Mucosa of descending colon (tissue), 3 donors: Measurements from ENCODE around the gene DUSP15. TPM values are rescaled to one million over a fixed set of nuclear protein-coding genes. Genes with fewer than 3 reads are reported as not detected.

ENCODE experiments used
- ATAC-seq: fragments of 200-7000 bp; cut with Tn5 transposase; one replicate; pipeline ENCODE4 v1.9.1; 2020; ENCODE audit warnings: mild to moderate bottlenecking, moderate library complexity
- DNase-seq, 3 donors: peaks; one replicate each; pipeline ENCODE4 v3.0.0-alpha.2; 2020
- H3K36me3 ChIP-seq: fragments of 200-600 bp; one replicate; pipeline ENCODE4 v1.8.0; 2021; ENCODE audit warnings: low read depth, mild to moderate bottlenecking
- H3K4me1 ChIP-seq: fragments of 200-600 bp; one replicate; pipeline ENCODE4 v1.8.0; 2021; ENCODE audit warnings: low read depth, mild to moderate bottlenecking
- H3K4me3 ChIP-seq: fragments of 200-600 bp; one replicate; pipeline ENCODE4 v1.8.0; 2021; ENCODE audit warnings: mild to moderate bottlenecking
- H3K9me3 ChIP-seq: fragments of 200-600 bp; one replicate; pipeline ENCODE4 v1.8.0; 2021; ENCODE audit warnings: mild to moderate bottlenecking
- intact Hi-C, 2 donors: fragments of 100-400 bp; cut with DNase I in 1 of 2; cut with micrococcal nuclease in 1 of 2; formaldehyde crosslinking; loops; one replicate each; pipeline versions ENCODE4 v1.11.0 to v1.11.1; 2022; cut with DNase I, micrococcal nuclease
- total RNA-seq, 3 donors: library from RNA; stranded (reverse); fragmentation: NEBNext Ultra II Directional in 2 of 3; extraction: Animal tissue kit (Norgen Biotek cat#: 25700) in 2 of 3; gene quantifications; one replicate each; pipeline versions ENCODE4 v1.2.1 to v1.2.4, GENCODE V29; 2021 to 2023
- TF ChIP-seq, protein P1 (sequence below): fragments of 200-600 bp; IDR thresholded peaks from one replicate; pipeline ENCODE4 v1.8.0; 2022; ENCODE audit warnings: antibody characterized with exemption, mild to moderate bottlenecking
- donor health status: DM: no; HTN: no; CAD: no; lungs with moderate emphysema.
- donor health status: DM: no; HTN: no; CAD: no.
- donor health status: DM: no; HTN: yes; CAD: no.

The DUSP15 gene
- total RNA-seq, 3 donors from 2014 or later = 0.58 to 1.7 TPM; not detected in 1

DNA sequence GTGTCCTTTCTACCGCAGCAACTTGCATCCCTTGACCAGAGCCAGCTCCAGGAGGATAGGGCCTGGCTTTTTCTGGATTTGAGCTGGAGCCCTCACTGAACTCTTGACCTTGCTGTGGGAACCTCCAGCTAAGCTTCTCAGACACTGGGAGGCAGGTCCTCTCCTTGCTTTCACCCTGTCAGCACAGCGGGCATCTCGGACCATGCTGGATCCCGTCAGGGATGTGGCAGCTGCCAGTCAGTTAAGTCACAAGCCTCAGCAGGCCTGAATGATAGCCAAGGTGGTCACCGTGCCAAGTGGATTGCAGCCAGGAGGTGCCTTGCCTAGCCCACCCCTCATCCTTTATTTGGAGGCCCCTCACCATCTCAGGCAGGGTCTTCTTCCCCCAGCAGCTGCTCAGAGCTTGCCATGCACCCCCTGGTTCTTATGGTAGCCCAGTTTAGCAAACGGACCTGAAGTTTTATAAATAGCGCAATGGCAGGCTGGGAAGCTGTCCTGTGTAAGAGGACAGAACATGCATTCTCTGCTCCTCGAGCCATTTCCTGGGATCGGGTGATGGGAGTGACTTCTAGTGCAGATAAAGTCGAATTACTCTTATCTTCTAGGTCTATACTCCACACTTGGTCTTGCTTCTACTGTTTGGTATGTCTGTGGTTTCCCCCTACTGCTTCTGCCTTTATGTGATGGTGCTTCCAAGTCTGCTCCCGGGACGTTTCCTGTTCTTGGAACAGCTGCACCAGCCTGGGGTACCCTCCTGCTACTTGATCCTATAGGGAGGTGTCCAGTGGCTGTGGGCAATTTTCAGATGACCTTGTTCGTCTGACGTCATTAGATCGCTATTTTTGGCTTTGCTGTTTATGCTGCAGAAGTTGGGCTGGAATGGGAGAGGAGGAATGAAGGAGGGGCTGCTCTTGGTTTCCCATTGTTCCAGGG is 58.3 kb downstream of the DUSP15 start:
- intact Hi-C loops = no loop called here
- TF ChIP-seq, protein P1, sequence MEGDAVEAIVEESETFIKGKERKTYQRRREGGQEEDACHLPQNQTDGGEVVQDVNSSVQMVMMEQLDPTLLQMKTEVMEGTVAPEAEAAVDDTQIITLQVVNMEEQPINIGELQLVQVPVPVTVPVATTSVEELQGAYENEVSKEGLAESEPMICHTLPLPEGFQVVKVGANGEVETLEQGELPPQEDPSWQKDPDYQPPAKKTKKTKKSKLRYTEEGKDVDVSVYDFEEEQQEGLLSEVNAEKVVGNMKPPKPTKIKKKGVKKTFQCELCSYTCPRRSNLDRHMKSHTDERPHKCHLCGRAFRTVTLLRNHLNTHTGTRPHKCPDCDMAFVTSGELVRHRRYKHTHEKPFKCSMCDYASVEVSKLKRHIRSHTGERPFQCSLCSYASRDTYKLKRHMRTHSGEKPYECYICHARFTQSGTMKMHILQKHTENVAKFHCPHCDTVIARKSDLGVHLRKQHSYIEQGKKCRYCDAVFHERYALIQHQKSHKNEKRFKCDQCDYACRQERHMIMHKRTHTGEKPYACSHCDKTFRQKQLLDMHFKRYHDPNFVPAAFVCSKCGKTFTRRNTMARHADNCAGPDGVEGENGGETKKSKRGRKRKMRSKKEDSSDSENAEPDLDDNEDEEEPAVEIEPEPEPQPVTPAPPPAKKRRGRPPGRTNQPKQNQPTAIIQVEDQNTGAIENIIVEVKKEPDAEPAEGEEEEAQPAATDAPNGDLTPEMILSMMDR = no peak
- ATAC-seq (no peak), DNase-seq (no peak)
- Histone ChIP-seq H3K36me3 (no peaks in the 10 kb centered on the region), H3K4me1 (peaks cover 5% of the 10 kb centered on the region), H3K4me3 (no peak overlapping the region), H3K9me3 (no peaks in the 10 kb centered on the region)

DNA sequence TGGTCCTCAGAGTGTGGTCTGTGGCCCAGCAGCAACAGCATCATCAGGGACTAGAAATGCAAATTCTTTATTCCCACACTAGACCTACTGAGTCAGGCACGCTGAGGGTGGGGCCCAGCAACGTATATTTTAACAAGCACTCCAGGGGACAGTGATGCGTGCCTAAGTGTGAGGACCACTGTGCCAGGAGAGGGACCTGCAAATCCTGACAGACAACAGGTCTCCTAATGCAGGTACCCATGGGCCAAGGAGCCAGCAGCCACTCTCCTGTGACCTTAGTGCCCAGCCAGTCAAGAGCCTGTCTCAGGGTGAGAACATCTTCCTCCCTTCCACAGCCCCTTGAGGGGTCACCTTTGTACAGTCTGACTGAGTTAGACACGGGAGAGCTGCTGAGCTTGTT is 59.1 kb downstream of the DUSP15 start:
- intact Hi-C loops = no loop called here
- ATAC-seq = no peak
- TF ChIP-seq, protein P1 = no peak
- no peak overlapping the region for H3K4me3 ChIP-seq
- H3K36me3 ChIP-seq = no peaks in the 10 kb centered on the region
- peaks cover 5% of the 10 kb centered on the region for H3K4me1 ChIP-seq
- H3K9me3 ChIP-seq = no peaks in the 10 kb centered on the region
- DNase-seq = no peak

Other genes with a start within 250 kb of the DUSP15 start
- gene COX4I2, start 232.6 kb downstream of the DUSP15 start, total RNA-seq = under 1 TPM; 0.63 to 0.90 (median 0.76) TPM
- gene BCL2L1, start 147.7 kb downstream of the DUSP15 start, total RNA-seq = 10 to 100 TPM; 76.2 to 90.3 (median 78.1) TPM
- gene TPX2, start 131.2 kb downstream of the DUSP15 start, total RNA-seq = 10 to 100 TPM in 1 of 3 donors, 1 to 10 TPM in 2; 3.0 to 26.6 (median 8.8) TPM
- under 1 TPM in 2 of 3 donors, not detected in 1; 0.09 to 0.31 TPM for gene MYLK2, start 51.2 kb downstream of the DUSP15 start, total RNA-seq
- gene FOXS1, start 24.9 kb downstream of the DUSP15 start, total RNA-seq = under 1 TPM in 1 of 3 donors, not detected in 2; 0.60 TPM
- gene TTLL9, start 107 bp upstream of the DUSP15 start, total RNA-seq = under 1 TPM in 1 of 3 donors, not detected in 2; 0.25 TPM
- 10 to 100 TPM in 1 of 3 donors, 1 to 10 TPM in 2; 9.2 to 10.0 (median 9.9) TPM for gene PDRG1, start 81.5 kb upstream of the DUSP15 start, total RNA-seq
- gene XKR7, start 97.6 kb upstream of the DUSP15 start, total RNA-seq = under 1 TPM; 0.09 to 0.13 (median 0.10) TPM
- gene CCM2L, start 139.9 kb upstream of the DUSP15 start, total RNA-seq = 1 to 10 TPM; 1.2 to 3.7 (median 1.8) TPM
- 10 to 100 TPM in 2 of 3 donors, 1 to 10 TPM in 1; 6.2 to 17.3 (median 13.4) TPM for gene HCK, start 181.7 kb upstream of the DUSP15 start, total RNA-seq
- gene TM9SF4, start 239.2 kb upstream of the DUSP15 start, total RNA-seq = 10 to 100 TPM; 54.1 to 74.7 (median 65.8) TPM